Sigmoid colon (tissue), 7 donors: ENCODE data around the gene SLC16A3. TPM values are rescaled to one million over a fixed set of nuclear protein-coding genes. Genes with fewer than 3 reads are reported as not detected.

Source experiments
- DNase-seq: peaks from one replicate; pipeline ENCODE4 v3.0.0-alpha.2; 2019
- H3K27ac ChIP-seq, 4 donors: fragments of 200-600 bp; sonication (generic); one replicate each; pipeline ENCODE4 v1.5.1; 2016 to 2019; ENCODE audit warnings: mild to moderate bottlenecking in 1 of 4
- H3K27me3 ChIP-seq, 3 donors: fragments of 200-600 bp; sonication (generic); one replicate each; pipeline ENCODE4 v1.5.1; 2019; ENCODE audit warnings: mild to moderate bottlenecking in 1 of 3
- H3K36me3 ChIP-seq, 4 donors: fragments of 200-600 bp; sonication (generic); one replicate each; pipeline ENCODE4 v1.5.1; 2016 to 2019
- H3K4me1 ChIP-seq, 4 donors: fragments of 200-600 bp; sonication (generic); one replicate each; pipeline ENCODE4 v1.5.1; 2017 to 2019
- H3K4me3 ChIP-seq, 4 donors: fragments of 200-600 bp; sonication (generic); one replicate each; pipeline ENCODE4 v1.5.1; 2017 to 2019; ENCODE audit warnings: mild to moderate bottlenecking in 2 of 4, moderate library complexity in 1 of 4
- H3K9me3 ChIP-seq, 4 donors: fragments of 200-600 bp in 3 of 4; sonication (generic) in 3 of 4; one replicate each; pipeline versions ENCODE4 v1.5.1 to v1.6.1; 2013 to 2019
- CTCF ChIP-seq, 4 experiments: fragments of 450-650 bp in 3 of 4; fragments of 200-600 bp in 1 of 4; IDR thresholded peaks; one replicate each; pipeline ENCODE4 v1.5.1; 2016 to 2019; ENCODE audit warnings: antibody characterized with exemption in 4 of 4, mild to moderate bottlenecking in 3 of 4, moderate library complexity in 2 of 4
- EP300 ChIP-seq, 4 donors: sonication (generic); formaldehyde crosslinking; IDR thresholded peaks; one replicate each; pipeline ENCODE4 v1.6.1; 2017; ENCODE audit warnings: antibody characterized with exemption in 4 of 4
- POLR2A ChIP-seq, 2 donors: fragments of 450-650 bp; IDR thresholded peaks; one replicate each; pipeline ENCODE4 v1.6.1; 2016; ENCODE audit warnings: antibody characterized with exemption in 2 of 2, mild to moderate bottlenecking in 2 of 2, moderate library complexity in 2 of 2
- POLR2AphosphoS5 ChIP-seq, 4 donors: sonication (generic); formaldehyde crosslinking; IDR thresholded peaks; one replicate each; pipeline ENCODE4 v1.6.1; 2017; ENCODE audit warnings: antibody characterized with exemption in 4 of 4
- WGBS, 2 donors: extraction: QIAGEN DNeasy Blood & Tissue Kit; methylation state at CpG; one replicate each; pipeline ENCODE4 v1.1.7; 2013; 5-methylcytosine and 5-hydroxymethylcytosine counted together
- intact Hi-C: fragments of 100-400 bp; cut with DNase I; formaldehyde crosslinking; loops from one replicate; pipeline ENCODE4 v1.15.1; 2023
- polyA plus RNA-seq, 3 donors: library from polyadenylated mRNA; stranded (reverse); fragments of 200-250 nt; gene quantifications; one replicate each; pipeline ENCODE4 v1.2.3, GENCODE V29; 2013
- total RNA-seq, 4 donors: library from RNA; depleted of rRNA; stranded (reverse); fragments of >200 nt; gene quantifications; one replicate each; pipeline ENCODE4 v1.1.0, GENCODE V29; 2016
- donor health status: healthy with polysubstance abuse.
- donor health status: Bipolar disorder and iron deficiency.
- donor health status: healthy.

Gene SLC16A3
- total and polyA plus RNA-seq, 7 donors: 9.6 to 140 (median 12.6) TPM

GRCh38 chr17:82247856-82248671 is 19.2 kb downstream of the SLC16A3 start:
- Histone ChIP-seq H3K9me3 (no peaks in the 10 kb centered on the region), H3K4me1 (peaks cover 0 to 68% (median 58%) of the 10 kb centered on the region in 4 donors), H3K27ac (peak overlapping the region; percentile 79 to 90 (median 86)), H3K4me3 (no peak overlapping the region), H3K36me3 (peaks cover 65 to 98% (median 73%) of the 10 kb centered on the region in 4 donors), H3K27me3 (no peaks in the 10 kb centered on the region)
- intact Hi-C loops: loop anchor here (2.0 kb wide), 1 partner anchor 19 kb away; no protein-coding TSS in a partner anchor
- TF ChIP-seq POLR2AphosphoS5 (IDR thresholded peaks at IDR 0.05) (no peak), CTCF (IDR thresholded peaks at IDR 0.05) (no peak), POLR2A (IDR thresholded peaks at IDR 0.05) (no peak), EP300 (IDR thresholded peaks at IDR 0.05) (no peak)
- 91 to 92% methylated on average over 28 of the region's 28 CpGs for WGBS, 2 donors
- DNase-seq: peak; percentile 65

- Histone ChIP-seq H3K4me1 (peaks cover 0 to 58% (median 49%) of the 10 kb centered on the region in 4 donors), H3K27me3 (no peaks in the 10 kb centered on the region), H3K36me3 (peaks cover 72 to 100% (median 81%) of the 10 kb centered on the region in 4 donors), H3K4me3 (no peak overlapping the region), H3K27ac (peak overlapping the region; percentile 2 to 90 (median 86)), H3K9me3 (no peaks in the 10 kb centered on the region)
- TF ChIP-seq EP300 (IDR thresholded peaks at IDR 0.05) (no peak), CTCF (IDR thresholded peaks at IDR 0.05) (no peak), POLR2AphosphoS5 (IDR thresholded peaks at IDR 0.05) (no peak), POLR2A (IDR thresholded peaks at IDR 0.05) (no peak)
- no peak for DNase-seq
- intact Hi-C loops: no loop called here
- 94 to 95% methylated on average over 54 of the region's 54 CpGs for WGBS, 2 donors
Measured at GRCh38 chr17:82248815-82249674, 20.2 kb downstream of the SLC16A3 start.

GRCh38 chr17:82249896-82250581 is 21.2 kb downstream of the SLC16A3 start:
- DNase-seq: no peak

More at GRCh38 chr17:82249896-82250581, 21.2 kb downstream of the SLC16A3 start:
- 91 to 93% methylated on average over 33 of the region's 33 CpGs for WGBS, 2 donors
- no peak for TF ChIP-seq CTCF (IDR thresholded peaks at IDR 0.05)
- no peak for TF ChIP-seq POLR2A (IDR thresholded peaks at IDR 0.05)
- no peak for TF ChIP-seq POLR2AphosphoS5 (IDR thresholded peaks at IDR 0.05)
- TF ChIP-seq EP300 (IDR thresholded peaks at IDR 0.05): no peak
- Histone ChIP-seq H3K4me1 (peaks cover 0 to 48% (median 44%) of the 10 kb centered on the region in 4 donors), H3K36me3 (peaks cover 68 to 97% (median 78%) of the 10 kb centered on the region in 4 donors), H3K27ac (peak overlapping the region in 2 of 4 donors; percentile 40 to 86), H3K9me3 (no peaks in the 10 kb centered on the region), H3K4me3 (no peak overlapping the region), H3K27me3 (no peaks in the 10 kb centered on the region)
- intact Hi-C loops: no loop called here
